Ectodermal cell (in vitro differentiated cells): Measurements from ENCODE around the gene VWF.

ENCODE experiments used
- H3K27ac ChIP-seq: 2 replicates; pipeline ENCODE4 v1.7.0; 2013; ENCODE audit warnings: mild to moderate bottlenecking, low read depth, low read length; ENCODE audit not compliant: insufficient read depth, poor library complexity, severe bottlenecking
- H3K27me3 ChIP-seq: 2 replicates; pipeline ENCODE4 v1.7.0; 2013; ENCODE audit warnings: mild to moderate bottlenecking, low read length; ENCODE audit not compliant: insufficient read depth, control insufficient read depth, poor library complexity, severe bottlenecking
- H3K36me3 ChIP-seq: one replicate; pipeline ENCODE4 v1.7.0; 2013; ENCODE audit warnings: low read length; ENCODE audit not compliant: control insufficient read depth, insufficient read depth
- H3K4me1 ChIP-seq: one replicate; pipeline ENCODE4 v1.7.0; 2013; ENCODE audit warnings: low read length; ENCODE audit not compliant: control insufficient read depth, insufficient read depth
- H3K4me3 ChIP-seq: 2 replicates; pipeline ENCODE4 v1.7.0; 2013; ENCODE audit warnings: low read depth, low read length, control low read depth; ENCODE audit not compliant: insufficient read depth
- H3K9me3 ChIP-seq: 2 replicates; pipeline ENCODE4 v1.7.0; 2013; ENCODE audit warnings: mild to moderate bottlenecking, low read length, moderate library complexity; ENCODE audit not compliant: control insufficient read depth
- WGBS, 2 experiments: methylation state at CpG; one replicate each; pipeline ENCODE4 v1.1.7; 2013; ENCODE audit warnings: missing lambda C conversion rate in 2 of 2; 5-methylcytosine and 5-hydroxymethylcytosine counted together

The VWF gene

DNA sequence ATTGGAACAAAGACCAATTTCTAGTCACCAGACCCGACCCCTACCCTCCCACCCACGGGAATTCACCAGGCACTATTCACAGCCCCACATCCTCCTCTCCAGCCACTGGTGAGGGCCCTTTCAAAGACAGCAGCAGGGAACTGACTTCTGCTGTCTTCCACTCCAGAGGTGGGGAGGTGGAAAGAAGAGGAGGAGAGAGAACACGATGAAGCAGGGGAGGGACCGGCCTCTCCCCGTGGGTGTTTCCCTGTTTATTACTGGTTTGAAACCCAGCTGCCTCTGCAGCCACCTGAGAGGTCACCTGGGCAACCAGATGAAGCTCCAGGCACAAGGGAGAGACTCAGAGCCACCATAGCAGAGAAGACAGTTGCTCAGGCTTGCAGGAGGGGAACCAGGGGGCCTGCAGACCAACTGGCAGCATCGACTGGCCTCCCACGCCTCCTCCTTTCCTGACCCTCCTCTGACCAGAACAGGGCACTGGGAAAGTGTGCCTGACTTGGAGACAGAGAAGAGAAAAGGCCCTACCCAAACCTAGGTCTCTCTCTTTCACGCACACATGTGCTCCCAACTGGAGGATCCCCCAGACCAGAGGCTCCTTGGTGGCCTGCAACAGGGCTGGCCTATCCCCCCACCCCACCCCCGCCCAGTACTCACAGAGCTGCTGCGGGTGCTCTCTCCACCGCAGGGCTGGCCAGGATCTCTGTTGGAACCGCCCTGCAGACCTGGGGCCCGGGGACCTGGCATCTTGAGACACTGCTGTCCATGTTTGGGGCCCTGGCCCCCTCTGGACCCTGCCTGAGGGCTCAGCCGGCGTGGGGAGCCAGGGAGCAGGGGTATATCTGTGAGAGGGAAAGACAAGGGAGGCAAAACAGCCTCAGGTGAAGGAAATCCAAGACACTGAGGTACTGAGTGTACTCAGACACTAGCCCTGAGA is 202.2 kb downstream of the VWF start:
- Histone ChIP-seq H3K27me3 (no peaks in the 10 kb centered on the region), H3K4me1 (peaks cover 19% of the 10 kb centered on the region), H3K4me3 (no peak overlapping the region), H3K27ac (no peak overlapping the region), H3K36me3 (no peaks in the 10 kb centered on the region), H3K9me3 (no peaks in the 10 kb centered on the region)
- WGBS, 2 experiments: 76 to 77% methylated on average over 15 of the region's 15 CpGs

DNA sequence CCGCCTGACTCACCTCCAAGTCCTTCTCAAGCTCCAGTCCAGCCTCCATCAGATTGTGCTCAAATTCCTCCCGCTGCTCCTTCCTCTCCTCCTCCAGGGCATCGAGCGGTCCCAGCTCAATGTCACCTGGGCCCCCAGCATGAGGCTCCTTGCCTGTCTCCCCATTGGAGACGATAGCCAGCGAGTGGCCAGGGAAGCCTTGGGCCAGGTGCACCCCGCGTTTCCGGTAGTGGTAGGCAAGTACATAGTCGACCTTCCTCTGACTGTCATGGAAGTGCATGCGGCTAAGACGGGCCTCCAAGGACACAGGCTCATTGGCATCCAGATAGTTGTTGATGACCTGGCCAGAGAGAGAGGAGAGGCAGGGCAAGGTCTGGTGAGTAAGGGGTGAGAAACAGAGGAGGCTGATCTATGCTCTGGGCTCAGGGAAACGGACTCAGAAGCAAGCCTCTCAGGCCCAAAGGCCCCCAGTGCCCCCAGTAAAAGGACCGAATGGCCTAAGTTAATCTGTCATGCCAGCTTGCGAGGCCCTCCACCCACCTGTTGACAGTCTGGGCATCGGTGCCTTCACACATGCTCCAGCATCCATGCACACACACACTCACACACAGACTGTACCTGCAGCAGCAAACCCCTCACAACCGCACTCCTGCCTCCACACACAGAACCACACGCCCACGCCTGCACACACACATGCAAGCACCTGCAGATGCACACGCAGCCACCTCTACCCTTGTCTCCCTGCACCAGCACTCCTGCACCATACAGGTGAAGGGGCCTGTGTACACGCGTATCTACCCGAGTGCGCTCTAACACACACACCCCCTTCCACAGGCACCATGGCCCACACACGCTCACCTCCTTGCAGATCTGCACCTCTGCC is 203.2 kb downstream of the VWF start:
- Histone ChIP-seq H3K9me3 (no peaks in the 10 kb centered on the region), H3K27me3 (no peaks in the 10 kb centered on the region), H3K36me3 (no peaks in the 10 kb centered on the region), H3K27ac (no peak overlapping the region), H3K4me1 (peaks cover 19% of the 10 kb centered on the region), H3K4me3 (no peak overlapping the region)
- 94 to 95% methylated on average over 25 of the region's 25 CpGs for WGBS, 2 experiments

DNA sequence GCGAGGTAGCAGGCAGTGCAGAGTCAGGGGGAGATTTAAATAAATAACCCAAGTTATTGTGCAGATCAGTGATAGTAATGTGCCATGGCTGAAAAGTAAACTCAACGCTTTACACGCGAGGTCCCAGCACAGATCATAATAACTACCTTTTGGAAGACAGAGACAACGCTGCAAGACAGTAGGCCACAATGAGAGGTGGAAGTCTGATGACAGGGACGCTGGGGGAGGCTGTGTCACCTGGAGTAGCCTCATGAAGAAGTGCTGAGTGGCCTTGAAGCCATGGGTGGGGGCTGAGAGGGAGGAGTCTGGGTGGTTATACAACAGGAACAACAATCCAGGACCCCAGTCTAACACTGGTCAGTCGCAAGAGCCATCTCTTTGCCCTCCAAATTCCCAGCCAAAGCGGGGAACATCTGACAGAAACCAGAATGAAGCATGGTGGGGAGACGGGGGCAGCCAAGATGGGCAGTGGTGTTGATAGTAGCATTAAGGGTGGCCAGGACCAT is 207.6 kb downstream of the VWF start:
- no peaks in the 10 kb centered on the region for H3K9me3 ChIP-seq
- H3K4me1 ChIP-seq: no peaks in the 10 kb centered on the region
- H3K27me3 ChIP-seq: no peaks in the 10 kb centered on the region
- no peak overlapping the region for H3K4me3 ChIP-seq
- no peak overlapping the region for H3K27ac ChIP-seq
- H3K36me3 ChIP-seq: no peaks in the 10 kb centered on the region
- WGBS, 2 experiments: 92 to 96% methylated on average over 8 to 9 of the region's 9 CpGs

DNA sequence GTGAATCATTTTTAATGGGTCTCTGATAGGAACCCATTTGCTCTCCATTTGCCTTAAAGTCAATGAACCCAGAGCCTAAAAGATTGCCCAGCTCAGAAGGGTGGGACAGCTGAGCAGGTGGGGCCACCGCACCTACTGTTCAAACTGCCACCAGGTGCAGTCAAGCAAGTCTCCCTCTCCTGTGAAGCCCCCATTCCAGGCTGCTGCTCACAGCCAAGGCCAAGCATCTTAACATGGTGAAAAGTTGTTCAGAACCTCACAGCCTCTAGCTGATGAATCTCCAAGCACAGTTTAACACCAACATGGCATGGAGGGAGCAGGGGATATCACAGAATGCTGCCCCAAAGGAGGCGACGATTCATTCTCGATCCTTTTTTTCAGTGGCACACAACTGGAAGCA is 209.0 kb downstream of the VWF start:
- no peaks in the 10 kb centered on the region for H3K36me3 ChIP-seq
- H3K9me3 ChIP-seq: no peaks in the 10 kb centered on the region
- no peaks in the 10 kb centered on the region for H3K4me1 ChIP-seq
- H3K27ac ChIP-seq: no peak overlapping the region
- no peaks in the 10 kb centered on the region for H3K27me3 ChIP-seq
- H3K4me3 ChIP-seq: no peak overlapping the region
- 96 to 99% methylated on average over 4 of the region's 4 CpGs for WGBS, 2 experiments

DNA sequence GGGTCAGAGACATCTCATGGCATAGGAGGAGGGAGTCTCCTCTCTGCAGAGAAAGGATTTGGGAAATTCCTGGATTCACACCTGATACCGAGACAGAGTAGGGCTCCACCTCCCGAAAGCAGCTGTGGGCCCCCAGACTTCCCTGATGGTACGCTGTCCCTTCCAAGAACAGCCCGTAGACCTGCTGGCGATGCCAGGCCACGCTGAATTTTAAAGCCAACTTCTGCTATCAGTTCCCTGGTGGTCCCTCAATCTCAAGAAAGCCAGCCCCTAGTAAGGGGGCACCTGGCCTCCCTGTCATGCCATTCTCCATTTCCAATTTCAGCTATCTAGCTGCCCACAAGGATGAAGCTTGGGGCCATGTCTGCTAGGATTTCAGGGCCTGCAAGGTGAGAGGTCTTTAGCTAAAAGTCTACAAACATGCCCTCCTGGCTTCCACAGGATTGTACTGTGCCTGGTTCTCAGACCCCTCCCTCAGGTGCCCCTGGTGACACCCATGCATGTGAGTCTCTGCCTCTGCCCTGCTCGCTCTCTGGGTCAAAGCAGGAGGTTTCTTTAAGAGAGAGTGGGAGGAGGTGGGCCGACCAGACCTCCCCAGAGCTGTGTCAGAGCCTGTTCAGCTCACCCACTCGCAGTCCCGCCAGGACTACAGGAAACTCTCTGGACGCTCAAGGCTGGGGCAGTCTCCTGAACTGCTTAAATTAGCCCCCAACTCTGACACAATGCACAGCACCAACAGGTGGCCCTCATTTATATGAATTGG is 209.9 kb downstream of the VWF start:
- no peak overlapping the region for H3K4me3 ChIP-seq

DNA sequence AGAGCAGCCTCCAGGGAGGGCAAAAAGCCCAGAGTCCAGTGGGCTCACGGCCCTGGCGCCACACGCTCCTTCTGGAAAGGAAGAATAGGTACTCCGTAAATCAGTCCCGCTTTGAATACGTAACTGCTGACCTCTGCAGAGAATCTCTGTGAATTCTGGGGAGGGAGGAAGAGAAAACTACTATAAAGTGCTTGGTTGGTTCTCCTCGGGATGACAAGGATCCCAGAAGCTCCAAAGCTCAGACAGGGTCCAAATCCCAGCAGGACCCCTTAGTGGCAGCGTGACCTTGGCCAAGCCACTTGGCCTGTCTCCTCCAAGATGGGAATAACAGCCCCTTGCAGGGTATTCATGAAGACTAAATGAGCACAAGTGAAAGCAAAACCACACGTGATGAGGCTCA is 211.1 kb downstream of the VWF start:
- Histone ChIP-seq H3K27ac (no peak overlapping the region), H3K4me3 (no peak overlapping the region), H3K27me3 (no peaks in the 10 kb centered on the region), H3K9me3 (no peaks in the 10 kb centered on the region), H3K36me3 (no peaks in the 10 kb centered on the region), H3K4me1 (no peaks in the 10 kb centered on the region)
- WGBS, 2 experiments: 90 to 93% methylated on average over 9 of the region's 9 CpGs

More for the DNA sequence above, 209.9 kb downstream of the VWF start:
- WGBS, 2 experiments: 89 to 90% methylated on average over 11 of the region's 11 CpGs
- H3K9me3 ChIP-seq: no peaks in the 10 kb centered on the region
- no peaks in the 10 kb centered on the region for H3K4me1 ChIP-seq
- H3K27ac ChIP-seq: no peak overlapping the region
- no peaks in the 10 kb centered on the region for H3K36me3 ChIP-seq
- no peaks in the 10 kb centered on the region for H3K27me3 ChIP-seq

DNA sequence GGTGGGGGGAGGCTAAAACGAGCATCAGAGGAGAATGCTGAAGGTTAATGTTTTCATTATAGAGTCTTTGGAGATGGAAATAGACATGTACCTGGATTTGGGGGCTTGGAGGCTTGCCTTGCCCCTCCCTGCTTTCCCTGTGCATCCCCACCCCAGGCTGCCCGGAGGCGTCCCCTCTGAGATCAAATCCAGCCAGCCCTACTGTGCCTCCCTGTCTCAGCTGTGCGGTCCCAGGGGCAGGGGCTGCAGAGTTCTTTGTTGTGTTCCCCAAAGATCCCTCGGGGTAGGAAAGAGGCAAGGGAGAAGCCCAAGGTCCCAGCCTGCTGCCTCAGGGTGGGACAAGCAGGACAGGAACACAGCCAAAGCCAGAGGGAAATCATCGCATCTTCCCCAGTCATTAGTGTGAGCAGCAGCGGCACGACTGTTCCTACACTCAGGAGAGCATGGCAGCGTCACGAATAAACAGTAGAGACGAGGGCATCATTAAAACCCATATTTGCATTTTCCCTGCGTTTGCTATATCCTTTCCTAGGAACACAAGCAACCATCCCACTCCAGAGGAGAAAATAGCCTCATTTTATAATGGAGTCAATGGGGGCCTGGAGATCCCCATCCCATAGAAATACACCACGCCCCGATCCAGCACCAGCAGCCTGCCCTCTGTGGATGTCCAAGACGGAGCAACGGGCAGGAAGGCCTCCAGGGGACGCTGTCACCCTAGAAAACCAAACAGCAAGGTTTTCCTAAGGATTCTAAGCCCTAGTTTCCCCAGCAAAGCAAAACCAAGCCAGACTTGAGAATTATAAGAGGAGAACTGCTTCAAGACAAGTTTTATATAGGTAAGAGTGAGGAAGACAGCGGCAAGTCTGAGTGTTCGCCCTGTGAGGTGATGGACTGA is 211.8 kb downstream of the VWF start:
- 70 to 72% methylated on average over 19 of the region's 19 CpGs for WGBS, 2 experiments
- Histone ChIP-seq H3K36me3 (no peaks in the 10 kb centered on the region), H3K27me3 (no peaks in the 10 kb centered on the region), H3K4me3 (no peak overlapping the region), H3K9me3 (no peaks in the 10 kb centered on the region), H3K27ac (no peak overlapping the region), H3K4me1 (no peaks in the 10 kb centered on the region)

DNA sequence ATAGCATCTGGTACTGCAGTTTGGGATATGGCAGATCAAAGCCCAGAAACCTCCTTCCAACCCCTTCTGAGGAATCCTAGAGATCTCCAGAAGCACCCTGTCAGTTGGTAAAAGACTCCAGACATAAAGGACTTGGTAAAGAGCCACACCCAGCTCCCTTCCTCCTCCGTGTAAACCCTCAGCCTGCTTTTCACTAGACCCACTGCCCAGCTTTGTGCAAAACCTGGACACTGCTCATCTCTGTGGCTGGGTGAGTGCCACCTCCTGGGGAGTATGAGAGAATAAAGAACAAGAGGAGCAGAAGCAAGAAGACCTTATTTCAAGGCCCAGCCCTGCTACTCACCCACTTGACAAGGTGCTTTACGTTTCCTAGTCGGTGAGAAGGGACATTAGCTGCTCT is 212.5 kb downstream of the VWF start:
- Histone ChIP-seq H3K9me3 (no peaks in the 10 kb centered on the region), H3K4me3 (no peak overlapping the region), H3K27me3 (no peaks in the 10 kb centered on the region), H3K36me3 (no peaks in the 10 kb centered on the region), H3K27ac (no peak overlapping the region), H3K4me1 (no peaks in the 10 kb centered on the region)
- WGBS, 2 experiments: 87 to 88% methylated on average over 3 of the region's 3 CpGs
